ENCODE data around the gene COX19. TPM values are rescaled to one million over a fixed set of nuclear protein-coding genes. Genes with fewer than 3 reads are reported as not detected.

The COX19 gene
- total RNA-seq, 1 donor from 2014 or later: 13.1 TPM

- Mint-ChIP-seq H3K27ac (ENCODE audit: unreplicated experiment) (no peak within 1 kb of the TSS), H3K36me3 (ENCODE audit: low read depth) (no peaks in the 10 kb centered on the region), H3K9me3 (no peaks in the 10 kb centered on the region), H3K4me3 (no peak within 1 kb of the TSS), H3K4me1 (peaks cover 4% of the 10 kb centered on the region), H3K27me3 (ENCODE audit: low read depth) (peaks cover 7% of the 10 kb centered on the region)
- TF ChIP-seq CTCF (conservative IDR thresholded peaks at IDR 0.05): no peak
- DNase-seq (ENCODE audit: low read depth, low spot score): no peak
Observed at GRCh38 chr7:983004-983615, 7.8 kb upstream of the COX19 start, which contains the start of gene CYP2W1. CYP2W1 (plus strand) TSS chr7:983181; CDS start chr7:983212, 31 bp downstream.

- H3K4me1 Mint-ChIP-seq: peaks cover 9% of the 10 kb centered on the region
- no peaks in the 10 kb centered on the region for H3K36me3 Mint-ChIP-seq (ENCODE audit: low read depth)
- no peak overlapping the region for H3K27ac Mint-ChIP-seq (ENCODE audit: unreplicated experiment)
- no peak for DNase-seq (ENCODE audit: low read depth, low spot score)
- H3K9me3 Mint-ChIP-seq: no peaks in the 10 kb centered on the region
- H3K4me3 Mint-ChIP-seq: no peak overlapping the region
- TF ChIP-seq CTCF (conservative IDR thresholded peaks at IDR 0.05): no peak
- peaks cover 8% of the 10 kb centered on the region for H3K27me3 Mint-ChIP-seq (ENCODE audit: low read depth)
Observed at GRCh38 chr7:982511-983003, 7.2 kb upstream of the COX19 start.

- TF ChIP-seq CTCF (conservative IDR thresholded peaks at IDR 0.05): no peak
- peaks cover 15% of the 10 kb centered on the region for H3K4me1 Mint-ChIP-seq
- no peak for DNase-seq (ENCODE audit: low read depth, low spot score)
- H3K27ac Mint-ChIP-seq (ENCODE audit: unreplicated experiment): no peak overlapping the region
- no peak overlapping the region for H3K4me3 Mint-ChIP-seq
- peaks cover 8% of the 10 kb centered on the region for H3K27me3 Mint-ChIP-seq (ENCODE audit: low read depth)
- no peaks in the 10 kb centered on the region for H3K9me3 Mint-ChIP-seq
- no peaks in the 10 kb centered on the region for H3K36me3 Mint-ChIP-seq (ENCODE audit: low read depth)
Observed at GRCh38 chr7:981793-982510, 6.6 kb upstream of the COX19 start.

GRCh38 chr7:979886-980571 is 4.7 kb upstream of the COX19 start:
- no peak for DNase-seq (ENCODE audit: low read depth, low spot score)
- H3K4me1 Mint-ChIP-seq: peaks cover 17% of the 10 kb centered on the region
- H3K4me3 Mint-ChIP-seq: peak overlapping the region; percentile 38
- TF ChIP-seq CTCF (conservative IDR thresholded peaks at IDR 0.05): no peak
- no peaks in the 10 kb centered on the region for H3K36me3 Mint-ChIP-seq (ENCODE audit: low read depth)
- peaks cover 2% of the 10 kb centered on the region for H3K27me3 Mint-ChIP-seq (ENCODE audit: low read depth)
- no peak overlapping the region for H3K27ac Mint-ChIP-seq (ENCODE audit: unreplicated experiment)
- H3K9me3 Mint-ChIP-seq: no peaks in the 10 kb centered on the region

GRCh38 chr7:979151-979550 is 3.8 kb upstream of the COX19 start:
- Mint-ChIP-seq H3K27me3 (ENCODE audit: low read depth) (peaks cover 2% of the 10 kb centered on the region), H3K4me1 (peaks cover 22% of the 10 kb centered on the region), H3K27ac (ENCODE audit: unreplicated experiment) (no peak overlapping the region), H3K4me3 (peak overlapping the region; percentile 51), H3K9me3 (no peaks in the 10 kb centered on the region), H3K36me3 (ENCODE audit: low read depth) (no peaks in the 10 kb centered on the region)
- TF ChIP-seq CTCF (conservative IDR thresholded peaks at IDR 0.05): no peak
- no peak for DNase-seq (ENCODE audit: low read depth, low spot score)
